DOHH2 (cell line): Measurements from ENCODE around the gene KDM8.

Source experiments
- CTCF ChIP-seq: fragments of 200-600 bp; sonication (generic); IDR thresholded peaks from one replicate; pipeline ENCODE4 v1.5.1; 2014; ENCODE audit warnings: antibody characterized with exemption, mild to moderate bottlenecking, low read depth, low read length; ENCODE audit not compliant: poor library complexity, severe bottlenecking
- EZH2phosphoT487 ChIP-seq: fragments of 200-600 bp; sonication (generic); IDR thresholded peaks from 2 replicates; pipeline ENCODE4 v1.6.1; 2017; ENCODE audit warnings: borderline replicate concordance, mild to moderate bottlenecking, antibody characterized with exemption, low read length, moderate library complexity, mixed read lengths

DNA sequence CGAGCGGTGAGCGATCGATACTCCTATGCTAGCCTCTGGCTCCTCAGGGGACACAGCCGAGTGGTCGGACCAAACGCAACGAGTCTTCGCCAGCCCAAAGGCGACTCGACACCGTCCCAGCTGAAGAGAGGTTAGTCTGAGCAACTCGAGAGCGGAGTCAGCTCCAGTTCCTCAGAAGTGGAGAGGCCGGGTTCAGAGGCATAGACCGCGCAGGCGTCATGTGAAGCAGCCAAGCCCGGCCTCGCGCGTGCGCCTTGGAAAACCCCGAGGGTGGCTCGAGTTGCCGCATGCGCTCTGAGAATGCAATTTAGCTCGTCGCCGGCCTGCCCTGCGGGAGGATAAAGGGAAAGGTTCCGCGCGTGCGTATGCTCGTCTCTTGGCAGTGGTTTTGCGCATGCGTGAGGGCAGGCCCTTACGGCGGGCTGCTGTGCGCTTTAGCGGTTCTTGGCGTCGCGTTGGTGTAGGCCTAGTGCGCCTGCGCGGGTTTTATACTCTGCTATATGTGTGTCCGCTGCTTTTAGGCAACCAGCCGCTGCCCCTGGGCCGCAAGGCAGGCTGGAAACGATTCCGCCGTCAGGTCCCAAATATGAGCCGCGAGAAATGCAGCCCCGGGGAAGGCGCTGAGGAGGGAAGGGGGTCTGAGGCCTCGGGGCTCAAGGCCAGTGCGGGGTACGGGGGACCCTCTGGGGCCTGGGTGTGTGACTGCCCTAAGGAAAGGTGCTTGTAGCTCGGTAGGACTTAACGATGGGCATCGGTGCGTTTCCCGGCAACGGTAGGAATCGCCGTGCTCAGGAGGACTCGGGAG, at the start of gene KDM8:
- TF ChIP-seq CTCF = no peak
- no peak for TF ChIP-seq EZH2phosphoT487
